ENCODE data around the gene KRTAP10-4. TPM values are rescaled to one million over a fixed set of nuclear protein-coding genes. Genes with fewer than 3 reads are reported as not detected.

KRTAP10-4 gene
- total and polyA plus RNA-seq, 2 donors (not counting 1 experiment from before 2014, with no cell fraction given): not detected

DNA sequence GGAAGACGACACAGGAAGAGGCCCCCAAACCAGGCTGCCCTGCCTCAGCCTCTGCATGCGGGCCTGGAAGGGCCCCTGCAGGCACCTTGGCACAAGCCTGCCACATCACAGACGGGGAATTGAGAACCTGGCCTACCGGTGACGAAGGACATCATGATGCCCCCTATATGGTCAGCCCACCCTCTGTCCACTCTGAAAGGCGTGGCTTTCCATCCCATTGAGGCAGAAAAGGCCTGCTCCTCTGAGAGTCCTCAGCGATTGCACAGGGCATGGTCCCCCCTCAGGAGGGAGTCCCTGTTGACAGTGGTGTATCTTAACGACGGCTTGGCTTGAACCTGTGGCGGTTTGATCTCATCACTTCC lies 44.9 kb upstream of the KRTAP10-4 start:
- TF ChIP-seq, protein P1, sequence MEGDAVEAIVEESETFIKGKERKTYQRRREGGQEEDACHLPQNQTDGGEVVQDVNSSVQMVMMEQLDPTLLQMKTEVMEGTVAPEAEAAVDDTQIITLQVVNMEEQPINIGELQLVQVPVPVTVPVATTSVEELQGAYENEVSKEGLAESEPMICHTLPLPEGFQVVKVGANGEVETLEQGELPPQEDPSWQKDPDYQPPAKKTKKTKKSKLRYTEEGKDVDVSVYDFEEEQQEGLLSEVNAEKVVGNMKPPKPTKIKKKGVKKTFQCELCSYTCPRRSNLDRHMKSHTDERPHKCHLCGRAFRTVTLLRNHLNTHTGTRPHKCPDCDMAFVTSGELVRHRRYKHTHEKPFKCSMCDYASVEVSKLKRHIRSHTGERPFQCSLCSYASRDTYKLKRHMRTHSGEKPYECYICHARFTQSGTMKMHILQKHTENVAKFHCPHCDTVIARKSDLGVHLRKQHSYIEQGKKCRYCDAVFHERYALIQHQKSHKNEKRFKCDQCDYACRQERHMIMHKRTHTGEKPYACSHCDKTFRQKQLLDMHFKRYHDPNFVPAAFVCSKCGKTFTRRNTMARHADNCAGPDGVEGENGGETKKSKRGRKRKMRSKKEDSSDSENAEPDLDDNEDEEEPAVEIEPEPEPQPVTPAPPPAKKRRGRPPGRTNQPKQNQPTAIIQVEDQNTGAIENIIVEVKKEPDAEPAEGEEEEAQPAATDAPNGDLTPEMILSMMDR (IDR thresholded peaks at IDR 0.05): no peak
- no peak overlapping the region for H2AFZ ChIP-seq (ENCODE audit: insufficient read depth, low read depth, low read length, poor library complexity, severe bottlenecking)
- H3K4me1 Mint-ChIP-seq: no peaks in the 10 kb centered on the region
- no peaks in the 10 kb centered on the region for H3K4me1 ChIP-seq (ENCODE audit: control insufficient read depth in 2 of 2, insufficient read depth in 2 of 2, low read length in 2 of 2)
- H3K27me3 ChIP-seq (replicated peaks in 1 of 4; ENCODE audit: control extremely low read depth in 1 of 4, control insufficient read depth in 3 of 4, insufficient read depth in 4 of 4, low read length in 3 of 4): no peaks in the 10 kb centered on the region
- H4K20me1 ChIP-seq (ENCODE audit: control insufficient read depth, insufficient read depth, low read length, poor library complexity, severe bottlenecking): no peaks in the 10 kb centered on the region
- no peaks in the 10 kb centered on the region for H3K36me3 ChIP-seq (replicated peaks in 1 of 2; ENCODE audit: control extremely low read depth in 1 of 2, control insufficient read depth in 1 of 2, extremely low read depth in 1 of 2, insufficient read depth in 2 of 2, low read length in 1 of 2)
- 81% methylated on average over 10 of the region's 10 CpGs for WGBS (ENCODE audit: insufficient coverage)
- H3K79me2 ChIP-seq (ENCODE audit: control insufficient read depth, insufficient read depth, low read length): no peaks in the 10 kb centered on the region
- H3K9ac ChIP-seq (ENCODE audit: low read length): no peak overlapping the region
- no peak overlapping the region for H3K27ac ChIP-seq (ENCODE audit: low read length in 2 of 2)
- no peaks in the 10 kb centered on the region for H3K9me3 Mint-ChIP-seq (ENCODE audit: insufficient read depth)
- no peak overlapping the region for H3K27ac Mint-ChIP-seq
- DNase-seq (no peak), ATAC-seq (ENCODE audit: low read depth) (no peak)
- CTCF ChIA-PET: no interaction called here
- no peak overlapping the region for H3K4me2 ChIP-seq (replicated peaks; ENCODE audit: low read depth, low read length, poor library complexity, severe bottlenecking)
- H3K4me3 ChIP-seq (ENCODE audit: control extremely low read depth in 1 of 5, extremely low read depth in 1 of 5, insufficient read depth in 1 of 5, low read depth in 2 of 5, low read length in 4 of 5): no peak overlapping the region
- no peaks in the 10 kb centered on the region for H3K9me3 ChIP-seq (ENCODE audit: control extremely low read depth in 1 of 3, control insufficient read depth in 2 of 3, insufficient read depth in 1 of 3, low read length in 2 of 3)
- POLR2A ChIA-PET: no interaction called here
- intact Hi-C loops (cut with micrococcal nuclease): no loop called here
- no peak overlapping the region for H3K4me3 Mint-ChIP-seq
- peaks cover 8% of the 10 kb centered on the region for H3K27me3 Mint-ChIP-seq

DNA sequence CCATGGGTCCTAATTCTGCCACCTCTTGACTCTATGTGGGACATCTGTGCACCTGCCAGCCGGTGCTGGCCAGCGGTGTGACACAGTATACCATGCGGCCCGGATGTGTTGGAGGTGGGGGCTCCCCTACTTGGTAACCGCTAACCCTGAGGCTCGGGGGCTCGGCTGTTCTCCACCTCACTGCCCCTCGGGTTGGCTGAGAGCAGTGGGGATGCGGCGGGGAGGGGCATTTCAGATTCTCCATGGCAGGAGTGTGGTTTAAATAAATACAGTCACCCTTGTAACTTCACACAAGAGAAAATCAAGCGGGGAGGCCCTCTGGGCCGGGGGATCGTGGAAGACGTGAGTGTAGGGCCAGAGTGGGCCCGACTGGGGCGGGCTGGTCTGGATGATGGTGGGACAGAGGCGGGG lies 44.5 kb upstream of the KRTAP10-4 start:
- no peaks in the 10 kb centered on the region for H3K9me3 ChIP-seq (ENCODE audit: control extremely low read depth in 1 of 3, control insufficient read depth in 2 of 3, insufficient read depth in 1 of 3, low read length in 2 of 3)
- TF ChIP-seq EZH2 (IDR thresholded peaks at IDR 0.05; ENCODE audit: borderline replicate concordance, insufficient read depth, low read depth, low read length, poor library complexity, severe bottlenecking): no peak
- TF ChIP-seq, protein P1 (IDR thresholded peaks at IDR 0.05): no peak
- 94% methylated on average over 12 of the region's 17 CpGs for WGBS (ENCODE audit: insufficient coverage)
- Mint-ChIP-seq H3K9me3 (ENCODE audit: insufficient read depth) (no peaks in the 10 kb centered on the region), H3K27me3 (peaks cover 8% of the 10 kb centered on the region), H3K4me1 (no peaks in the 10 kb centered on the region), H3K27ac (no peak overlapping the region), H3K4me3 (no peak overlapping the region)
- no peaks in the 10 kb centered on the region for H3K79me2 ChIP-seq (ENCODE audit: control insufficient read depth, insufficient read depth, low read length)
- no peaks in the 10 kb centered on the region for H4K20me1 ChIP-seq (ENCODE audit: control insufficient read depth, insufficient read depth, low read length, poor library complexity, severe bottlenecking)
- ChIA-PET POLR2A (no interaction called here), CTCF (no interaction called here)
- intact Hi-C loops (cut with micrococcal nuclease): no loop called here
- H3K4me1 ChIP-seq (ENCODE audit: control insufficient read depth in 2 of 2, insufficient read depth in 2 of 2, low read length in 2 of 2): no peaks in the 10 kb centered on the region
- DNase-seq (no peak), ATAC-seq (ENCODE audit: low read depth) (no peak)
- H3K27ac ChIP-seq (ENCODE audit: low read length in 2 of 2): no peak overlapping the region
- no peak overlapping the region for H3K4me3 ChIP-seq (ENCODE audit: control extremely low read depth in 1 of 5, extremely low read depth in 1 of 5, insufficient read depth in 1 of 5, low read depth in 2 of 5, low read length in 4 of 5)
- H3K36me3 ChIP-seq (replicated peaks in 1 of 2; ENCODE audit: control extremely low read depth in 1 of 2, control insufficient read depth in 1 of 2, extremely low read depth in 1 of 2, insufficient read depth in 2 of 2, low read length in 1 of 2): no peaks in the 10 kb centered on the region
- H3K9ac ChIP-seq (ENCODE audit: low read length): no peak overlapping the region
- H3K4me2 ChIP-seq (replicated peaks; ENCODE audit: low read depth, low read length, poor library complexity, severe bottlenecking): no peak overlapping the region
- no peaks in the 10 kb centered on the region for H3K27me3 ChIP-seq (replicated peaks in 1 of 4; ENCODE audit: control extremely low read depth in 1 of 4, control insufficient read depth in 3 of 4, insufficient read depth in 4 of 4, low read length in 3 of 4)
- H2AFZ ChIP-seq (ENCODE audit: insufficient read depth, low read depth, low read length, poor library complexity, severe bottlenecking): no peak overlapping the region
